Astrocyte of the cerebellum (primary cell): ENCODE results near the gene FGF1.

Source experiments
- DNase-seq: peaks from one replicate; pipeline ENCODE4 v3.0.0-alpha.2; 2011; ENCODE audit warnings: low read depth
- H3K4me3 ChIP-seq: 2 replicates; pipeline ENCODE4 v1.5.1; 2011; ENCODE audit warnings: mild to moderate bottlenecking, low read depth, low read length, moderate library complexity
- CTCF ChIP-seq: IDR thresholded peaks from 2 replicates; pipeline ENCODE4 v1.5.1; 2012; ENCODE audit warnings: low read length, low read depth, moderate library complexity, mild to moderate bottlenecking; ENCODE audit errors: missing control alignments
- in situ Hi-C: cut with HindIII; loops from 2 replicates; pipeline ENCODE4 v1.10.0; 2017; ENCODE audit warnings: low sequenced_read_pairs

Gene FGF1

GRCh38 chr5:142561486-142562097, 124.3 kb downstream of the FGF1 start:
- no peak overlapping the region for H3K4me3 ChIP-seq
- TF ChIP-seq CTCF, result no peak
- peak; percentile 39 for DNase-seq
- in situ Hi-C loops, result no loop called here

- no peak for DNase-seq
- H3K4me3 ChIP-seq, result no peak overlapping the region
- in situ Hi-C loops, result no loop called here
- no peak for TF ChIP-seq CTCF
Measured at GRCh38 chr5:142561029-142561428, 124.9 kb downstream of the FGF1 start.

- no peak for TF ChIP-seq CTCF
- H3K4me3 ChIP-seq, result no peak overlapping the region
- in situ Hi-C loops, result no loop called here
- no peak for DNase-seq
Measured at GRCh38 chr5:142552107-142552506, 133.8 kb downstream of the FGF1 start.

- peak overlapping the region; percentile 18 for H3K4me3 ChIP-seq
- DNase-seq, result no peak
- in situ Hi-C loops, result no loop called here
- no peak for TF ChIP-seq CTCF
Measured at GRCh38 chr5:142551338-142552067, 134.4 kb downstream of the FGF1 start.

- no peak for TF ChIP-seq CTCF
- DNase-seq, result no peak
- in situ Hi-C loops, result no loop called here
- no peak overlapping the region for H3K4me3 ChIP-seq
Measured at GRCh38 chr5:142550471-142550870, 135.4 kb downstream of the FGF1 start.

- TF ChIP-seq CTCF, result no peak
- no peak overlapping the region for H3K4me3 ChIP-seq
- no peak for DNase-seq
- in situ Hi-C loops, result loop anchor here (5.0 to 25.0 kb wide), 3 partner anchors 175 to 398 kb away; no protein-coding TSS in a partner anchor
Measured at GRCh38 chr5:142549834-142550233, 136.1 kb downstream of the FGF1 start.
